Activated T-helper 2 cell treated with anti-CD3 and anti-CD28 coated beads, Interferon-gamma antibody, Interleukin-2, Interleukin-4, amounts not matched to agents 10 μg/mL and 5 μg/mL and 100 μg/mL, durations not matched to agents 14 hours and 24 hours and 36 hours (primary cell): Measurements from ENCODE around the gene NUCB1. TPM values are rescaled to one million over a fixed set of nuclear protein-coding genes. Genes with fewer than 3 reads are reported as not detected.

Experiments
- DNase-seq: peaks from one replicate; pipeline ENCODE4 v3.0.0; 2021; ENCODE audit warnings: low spot score
- H3K27ac Mint-ChIP-seq: one replicate; pipeline ENCODE4 v1.8.0; 2021; ENCODE audit warnings: mixed read lengths
- H3K27me3 Mint-ChIP-seq: one replicate; pipeline ENCODE4 v1.8.0; 2021; ENCODE audit warnings: low read depth, mixed read lengths
- H3K36me3 Mint-ChIP-seq: one replicate; pipeline ENCODE4 v1.8.0; 2021; ENCODE audit warnings: low read depth, mixed read lengths
- H3K4me1 Mint-ChIP-seq: one replicate; pipeline ENCODE4 v1.8.0; 2021; ENCODE audit warnings: low read depth, mixed read lengths
- H3K4me3 Mint-ChIP-seq: one replicate; pipeline ENCODE4 v1.8.0; 2021; ENCODE audit warnings: low read depth, mild to moderate bottlenecking, moderate library complexity, mixed read lengths
- H3K9me3 Mint-ChIP-seq: one replicate; pipeline ENCODE4 v1.8.0; 2021; ENCODE audit warnings: mixed read lengths
- intact Hi-C: fragments of 100-400 bp; cut with micrococcal nuclease; formaldehyde crosslinking; loops from one replicate; pipeline ENCODE4 v1.15.1; 2023
- total RNA-seq: library from RNA; stranded (reverse); gene quantifications from 2 replicates; pipeline ENCODE4 v1.2.3, GENCODE V29; 2022

The NUCB1 gene
- total RNA-seq, 1 donor from 2014 or later = 142 TPM

GRCh38 chr19:48954595-48955307, 54.6 kb downstream of the NUCB1 start, which contains the start of gene BAX:
Gene BAX, plus strand, starts transcription at chr19:48954875. Its CDS starts 54 bp downstream, at chr19:48954929.
- Mint-ChIP-seq H3K27me3 (no peaks in the 10 kb centered on the region), H3K27ac (peak within 1 kb of the TSS; percentile 84), H3K4me1 (peaks cover 24% of the 10 kb centered on the region), H3K36me3 (peaks cover 40% of the 10 kb centered on the region), H3K4me3 (peak within 1 kb of the TSS; percentile 89), H3K9me3 (no peaks in the 10 kb centered on the region)
- peak; percentile 92 for DNase-seq
- intact Hi-C loops = loop anchor here (1.0 kb wide), 1 partner anchor 11 kb away; the partner anchor contains the start of gene FTL

GRCh38 chr19:48955308-48955958, 55.3 kb downstream of the NUCB1 start:
- intact Hi-C loops = no loop called here
- no peak for DNase-seq
- Mint-ChIP-seq H3K9me3 (no peaks in the 10 kb centered on the region), H3K27me3 (no peaks in the 10 kb centered on the region), H3K27ac (peak overlapping the region; percentile 81), H3K4me1 (peaks cover 24% of the 10 kb centered on the region), H3K36me3 (peaks cover 42% of the 10 kb centered on the region), H3K4me3 (peak overlapping the region; percentile 89)

GRCh38 chr19:48958006-48958405, 57.9 kb downstream of the NUCB1 start:
- H3K4me3 Mint-ChIP-seq = no peak overlapping the region
- no peaks in the 10 kb centered on the region for H3K9me3 Mint-ChIP-seq
- no peaks in the 10 kb centered on the region for H3K27me3 Mint-ChIP-seq
- peaks cover 40% of the 10 kb centered on the region for H3K4me1 Mint-ChIP-seq
- peaks cover 54% of the 10 kb centered on the region for H3K36me3 Mint-ChIP-seq
- peak overlapping the region; percentile 38 for H3K27ac Mint-ChIP-seq
- no peak for DNase-seq
- intact Hi-C loops = no loop called here

- H3K27ac Mint-ChIP-seq = no peak overlapping the region
Measured at GRCh38 chr19:48959341-48960239, 59.5 kb downstream of the NUCB1 start.

GRCh38 chr19:48961051-48961649, 61.0 kb downstream of the NUCB1 start:
- Mint-ChIP-seq H3K27ac (peak overlapping the region; percentile 70), H3K27me3 (no peaks in the 10 kb centered on the region), H3K9me3 (no peaks in the 10 kb centered on the region), H3K4me3 (no peak overlapping the region), H3K4me1 (peaks cover 50% of the 10 kb centered on the region), H3K36me3 (peaks cover 53% of the 10 kb centered on the region)
- intact Hi-C loops = no loop called here
- no peak for DNase-seq

More at GRCh38 chr19:48959341-48960239, 59.5 kb downstream of the NUCB1 start:
- Mint-ChIP-seq H3K27me3 (no peaks in the 10 kb centered on the region), H3K4me1 (peaks cover 51% of the 10 kb centered on the region), H3K4me3 (no peak overlapping the region), H3K36me3 (peaks cover 58% of the 10 kb centered on the region), H3K9me3 (no peaks in the 10 kb centered on the region)
- intact Hi-C loops = no loop called here
- DNase-seq = no peak

GRCh38 chr19:48961673-48962028, 61.5 kb downstream of the NUCB1 start:
- Mint-ChIP-seq H3K27ac (peak overlapping the region; percentile 99), H3K4me1 (peaks cover 52% of the 10 kb centered on the region), H3K4me3 (peak overlapping the region; percentile 96), H3K9me3 (no peaks in the 10 kb centered on the region), H3K27me3 (no peaks in the 10 kb centered on the region), H3K36me3 (peaks cover 55% of the 10 kb centered on the region)
- intact Hi-C loops = no loop called here
- no peak for DNase-seq

- intact Hi-C loops = no loop called here
Measured at GRCh38 chr19:48962029-48962848, 62.1 kb downstream of the NUCB1 start.

GRCh38 chr19:48962849-48963165, 62.7 kb downstream of the NUCB1 start:
- Mint-ChIP-seq H3K9me3 (no peaks in the 10 kb centered on the region), H3K27ac (peak overlapping the region; percentile 99), H3K4me1 (peaks cover 47% of the 10 kb centered on the region), H3K36me3 (peaks cover 56% of the 10 kb centered on the region), H3K27me3 (no peaks in the 10 kb centered on the region), H3K4me3 (peak overlapping the region; percentile 96)
- no peak for DNase-seq
- intact Hi-C loops = no loop called here

More at GRCh38 chr19:48962029-48962848, 62.1 kb downstream of the NUCB1 start:
- peak overlapping the region; percentile 99 for H3K27ac Mint-ChIP-seq
- H3K4me3 Mint-ChIP-seq = peak overlapping the region; percentile 96
- peaks cover 56% of the 10 kb centered on the region for H3K36me3 Mint-ChIP-seq
- H3K27me3 Mint-ChIP-seq = no peaks in the 10 kb centered on the region
- peaks cover 52% of the 10 kb centered on the region for H3K4me1 Mint-ChIP-seq
- H3K9me3 Mint-ChIP-seq = no peaks in the 10 kb centered on the region
- DNase-seq = no peak

GRCh38 chr19:48963371-48964204, 63.5 kb downstream of the NUCB1 start:
- intact Hi-C loops = loop anchor here (2.0 kb wide), 2 partner anchors 63 to 169 kb away; partner anchors contain the start of gene NUCB1
- no peaks in the 10 kb centered on the region for H3K9me3 Mint-ChIP-seq
- H3K27ac Mint-ChIP-seq = peak overlapping the region; percentile 99
- H3K4me1 Mint-ChIP-seq = peaks cover 45% of the 10 kb centered on the region
- peak overlapping the region; percentile 96 for H3K4me3 Mint-ChIP-seq
- peaks cover 56% of the 10 kb centered on the region for H3K36me3 Mint-ChIP-seq
- no peaks in the 10 kb centered on the region for H3K27me3 Mint-ChIP-seq
- peak; percentile 55 for DNase-seq

- DNase-seq = no peak
- Mint-ChIP-seq H3K4me3 (peak overlapping the region; percentile 96), H3K27me3 (no peaks in the 10 kb centered on the region), H3K36me3 (peaks cover 55% of the 10 kb centered on the region), H3K27ac (peak overlapping the region; percentile 99), H3K9me3 (no peaks in the 10 kb centered on the region), H3K4me1 (peaks cover 43% of the 10 kb centered on the region)
- intact Hi-C loops = loop anchor here (1.0 to 2.0 kb wide), 5 partner anchors 10 to 170 kb away; partner anchors contain the start of genes BAX, GYS1, NUCB1 and RUVBL2
Measured at GRCh38 chr19:48964205-48965039, 64.3 kb downstream of the NUCB1 start.
